H9 (cell line): ENCODE results near the gene GPR84. TPM values are rescaled to one million over a fixed set of nuclear protein-coding genes. Genes with fewer than 3 reads are reported as not detected.

Source experiments
- DNase-seq: peaks from one replicate; pipeline ENCODE4 v3.0.0-alpha.2; 2017
- H2AFZ ChIP-seq: one replicate; pipeline ENCODE4 v1.6.1; 2013; ENCODE audit warnings: mild to moderate bottlenecking, low read length, control low read depth, moderate library complexity
- H2AK5ac ChIP-seq: 2 replicates; pipeline ENCODE4 v1.6.1; 2013; ENCODE audit warnings: low read length, control low read depth, mixed read lengths; ENCODE audit not compliant: insufficient read length
- H2BK120ac ChIP-seq: one replicate; pipeline ENCODE4 v1.6.1; 2013; ENCODE audit warnings: low read depth, mild to moderate bottlenecking, low read length, control low read depth, inconsistent platforms; ENCODE audit not compliant: poor library complexity, severe bottlenecking
- H2BK12ac ChIP-seq: 2 replicates; pipeline ENCODE4 v1.6.1; 2013; ENCODE audit warnings: low read length, control low read depth, mixed read lengths, low read depth; ENCODE audit not compliant: insufficient read length
- H2BK15ac ChIP-seq: 2 replicates; pipeline ENCODE4 v1.6.1; 2013; ENCODE audit warnings: low read depth, low read length, control low read depth
- H2BK20ac ChIP-seq: one replicate; pipeline ENCODE4 v1.6.1; 2013; ENCODE audit warnings: low read depth, mild to moderate bottlenecking, low read length, control low read depth, inconsistent platforms; ENCODE audit not compliant: poor library complexity, severe bottlenecking
- H2BK5ac ChIP-seq: 2 replicates; pipeline ENCODE4 v1.6.1; 2013; ENCODE audit warnings: low read length, control low read depth, mixed read lengths; ENCODE audit not compliant: insufficient read length
- H3K14ac ChIP-seq: 2 replicates; pipeline ENCODE4 v1.6.1; 2013; ENCODE audit warnings: low read length, control low read depth; ENCODE audit not compliant: insufficient read depth
- H3K18ac ChIP-seq: 2 replicates; pipeline ENCODE4 v1.6.1; 2013; ENCODE audit warnings: low read depth, mild to moderate bottlenecking, mixed read lengths, low read length, control low read depth; ENCODE audit not compliant: insufficient read length
- H3K23ac ChIP-seq: 2 replicates; pipeline ENCODE4 v1.6.1; 2013; ENCODE audit warnings: low read length, control low read depth, mixed read lengths, low read depth; ENCODE audit not compliant: insufficient read length
- H3K23me2 ChIP-seq: 2 replicates; pipeline ENCODE4 v1.6.1; 2013; ENCODE audit warnings: low read depth, mild to moderate bottlenecking, mixed read lengths, low read length, control low read depth; ENCODE audit not compliant: insufficient read length, poor library complexity, severe bottlenecking
- H3K27ac ChIP-seq: 2 replicates; pipeline ENCODE4 v1.5.1; 2013; ENCODE audit warnings: low read length, control low read depth, mixed read lengths, low read depth; ENCODE audit not compliant: insufficient read length
- H3K27me3 ChIP-seq: 2 replicates; pipeline ENCODE4 v1.6.1; 2013; ENCODE audit warnings: low read length, control low read depth, inconsistent platforms; ENCODE audit not compliant: insufficient read depth
- H3K4ac ChIP-seq: 2 replicates; pipeline ENCODE4 v1.6.1; 2013; ENCODE audit warnings: low read depth, mild to moderate bottlenecking, control low read depth, inconsistent platforms, low read length, moderate library complexity
- H3K4me1 ChIP-seq: 2 replicates; pipeline ENCODE4 v1.6.1; 2013; ENCODE audit warnings: low read length, control low read depth, inconsistent platforms; ENCODE audit not compliant: insufficient read depth
- H3K4me2 ChIP-seq: 2 replicates; pipeline ENCODE4 v1.6.1; 2013; ENCODE audit warnings: low read length, control low read depth, mixed read lengths; ENCODE audit not compliant: insufficient read length, insufficient read depth
- H3K56ac ChIP-seq: 2 replicates; pipeline ENCODE4 v1.6.1; 2013; ENCODE audit warnings: low read depth, mild to moderate bottlenecking, mixed read lengths, low read length, control low read depth; ENCODE audit not compliant: insufficient read length
- H3K79me1 ChIP-seq: 2 replicates; pipeline ENCODE4 v1.6.1; 2013; ENCODE audit warnings: low read depth, mild to moderate bottlenecking, moderate library complexity, low read length, control low read depth, inconsistent platforms; ENCODE audit not compliant: insufficient read depth, poor library complexity, severe bottlenecking
- H3K79me2 ChIP-seq: 2 replicates; pipeline ENCODE4 v1.6.1; 2013; ENCODE audit warnings: low read length, control low read depth, inconsistent platforms; ENCODE audit not compliant: insufficient read depth
- H3K9ac ChIP-seq: 2 replicates; pipeline ENCODE4 v1.6.1; 2013; ENCODE audit warnings: low read length, control low read depth, mixed read lengths; ENCODE audit not compliant: insufficient read length; ENCODE audit errors: extremely low read depth
- H3K9me3 ChIP-seq: one replicate; pipeline ENCODE4 v1.6.1; 2013; ENCODE audit warnings: low read depth, low read length, inconsistent platforms; ENCODE audit not compliant: control insufficient read depth
- H3T11ph ChIP-seq: one replicate; pipeline ENCODE4 v1.6.1; 2013; ENCODE audit warnings: mild to moderate bottlenecking, low read length, control low read depth, inconsistent platforms
- H4K20me1 ChIP-seq: one replicate; pipeline ENCODE4 v1.6.1; 2013; ENCODE audit not compliant: control insufficient read depth, insufficient read length, insufficient read depth
- H4K5ac ChIP-seq: 2 replicates; pipeline ENCODE4 v1.6.1; 2013; ENCODE audit warnings: low read depth, mild to moderate bottlenecking, mixed read lengths, low read length, control low read depth; ENCODE audit not compliant: insufficient read length
- H4K8ac ChIP-seq: replicated peaks from 2 replicates; pipeline ENCODE4 v1.6.1; 2013; ENCODE audit warnings: low read length, control low read depth, mixed read lengths, low read depth; ENCODE audit not compliant: insufficient read length
- H4K91ac ChIP-seq: 2 replicates; pipeline ENCODE4 v1.6.1; 2013; ENCODE audit warnings: low read depth, mild to moderate bottlenecking, moderate library complexity, mixed read lengths, low read length, control low read depth; ENCODE audit not compliant: insufficient read length
- H3K27ac Mint-ChIP-seq, 3 experiments: 2 replicates in 2 of 3; 3 replicates in 1 of 3; pipeline ENCODE4 v1.8.0; 2020 to 2021; ENCODE audit warnings: mixed read lengths in 3 of 3, mild to moderate bottlenecking in 1 of 3, moderate library complexity in 1 of 3
- H3K27me3 Mint-ChIP-seq: 2 replicates; pipeline ENCODE4 v1.8.0; 2021; ENCODE audit warnings: low read depth, mild to moderate bottlenecking, moderate library complexity, mixed read lengths
- H3K36me3 Mint-ChIP-seq, 3 experiments: 2 replicates in 2 of 3; 3 replicates in 1 of 3; pipeline ENCODE4 v1.8.0; 2020 to 2021; ENCODE audit warnings: low read depth in 3 of 3, mixed read lengths in 3 of 3; ENCODE audit not compliant: insufficient read depth in 1 of 3
- H3K4me1 Mint-ChIP-seq, 2 experiments: 2 replicates each; pipeline ENCODE4 v1.8.0; 2020; ENCODE audit warnings: mixed read lengths in 2 of 2
- H3K4me3 Mint-ChIP-seq, 2 experiments: 2 replicates in 1 of 2; 3 replicates in 1 of 2; pipeline ENCODE4 v1.8.0; 2020 to 2021; ENCODE audit warnings: mild to moderate bottlenecking in 2 of 2, mixed read lengths in 2 of 2, moderate library complexity in 1 of 2
- H3K9me3 Mint-ChIP-seq, 2 experiments: 2 replicates in 1 of 2; 3 replicates in 1 of 2; pipeline ENCODE4 v1.8.0; 2020; ENCODE audit warnings: mild to moderate bottlenecking in 2 of 2, mixed read lengths in 2 of 2, moderate library complexity in 1 of 2
- WGBS: extraction: QIAGEN DNeasy Blood & Tissue Kit; methylation state at CpG from one replicate; pipeline ENCODE4 v1.1.7; 2013; ENCODE audit warnings: missing lambda C conversion rate, low lambda C conversion rate, mixed read lengths; ENCODE audit not compliant: insufficient read length; ENCODE audit errors: extremely low coverage; 5-methylcytosine and 5-hydroxymethylcytosine counted together
- total RNA-seq: library from RNA; stranded (reverse); gene quantifications from 2 replicates; pipeline ENCODE4 v1.2.1, GENCODE V29; 2021
- TF ChIP-seq, protein P1 (sequence below): fragments of 200-600 bp; sonication (generic); conservative IDR thresholded peaks from 3 replicates; pipeline ENCODE4 v1.8.0; 2021; ENCODE audit warnings: antibody characterized with exemption, mild to moderate bottlenecking

GPR84 gene
- total RNA-seq, 1 experiment from 2014 or later, result not detected

DNA sequence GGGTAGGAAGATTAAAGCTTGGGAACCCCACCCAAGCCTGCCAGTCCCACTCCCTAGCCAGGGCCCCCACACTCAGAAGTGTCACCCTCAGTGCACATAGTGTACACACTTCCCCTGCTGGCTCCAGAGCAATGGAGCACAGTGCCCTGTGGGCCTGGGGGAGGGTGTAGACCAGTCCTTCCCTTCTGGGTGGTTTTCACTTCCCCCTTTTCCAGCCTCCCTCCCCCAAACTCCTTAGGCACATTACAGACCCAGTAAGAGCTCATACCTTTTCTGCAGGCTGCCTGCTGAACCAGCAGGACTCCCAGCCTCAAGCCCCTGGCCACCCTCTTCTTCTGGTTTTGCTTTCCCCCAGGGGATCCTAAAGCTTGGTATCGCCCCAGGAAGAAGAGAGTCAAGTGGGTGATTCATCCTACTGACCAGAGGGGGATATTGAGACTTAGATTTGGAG is 20.3 kb upstream of the GPR84 start, which contains the start of gene ZNF385A:
Gene ZNF385A (minus strand): TSS at position 143 of the 451 bp plus-strand sequence. CDS start 219 bp downstream, outside the sequence.
- Histone ChIP-seq H4K8ac (no peak within 1 kb of the TSS), H4K20me1 (no peaks in the 10 kb centered on the region), H3K4ac (no peak within 1 kb of the TSS), H3K56ac (no peak within 1 kb of the TSS), H2BK5ac (no peak within 1 kb of the TSS), H2AFZ (no peak within 1 kb of the TSS), H2BK20ac (no peak within 1 kb of the TSS), H2AK5ac (no peak within 1 kb of the TSS), H3K4me2 (peak within 1 kb of the TSS; percentile 17), H3T11ph (no peak within 1 kb of the TSS), H3K27me3 (no peaks in the 10 kb centered on the region), H3K23me2 (peaks cover 8% of the 10 kb centered on the region), H3K9ac (no peak within 1 kb of the TSS), H3K79me2 (no peaks in the 10 kb centered on the region; the same call in 1 of the 2 replicates), H2BK15ac (no peak within 1 kb of the TSS), H4K91ac (no peak within 1 kb of the TSS), H3K4me1 (peaks cover 25% of the 10 kb centered on the region), H2BK120ac (no peak within 1 kb of the TSS), H3K9me3 (no peaks in the 10 kb centered on the region), H3K79me1 (no peaks in the 10 kb centered on the region), H3K23ac (no peak within 1 kb of the TSS), H3K18ac (no peak within 1 kb of the TSS), H2BK12ac (no peak within 1 kb of the TSS), H3K14ac (no peak within 1 kb of the TSS), H4K5ac (no peak within 1 kb of the TSS), H3K27ac (no peak within 1 kb of the TSS)
- H3K27me3 Mint-ChIP-seq, result no peaks in the 10 kb centered on the region
- peak within 1 kb of the TSS; percentile 25 to 60 for H3K4me3 Mint-ChIP-seq
- peaks cover 59 to 62% of the 10 kb centered on the region in 2 experiments for H3K4me1 Mint-ChIP-seq
- H3K36me3 Mint-ChIP-seq, result peaks cover 2 to 23% (median 8%) of the 10 kb centered on the region in 3 experiments; a peak in 6 of 7 replicates
- DNase-seq, result no peak
- TF ChIP-seq, protein P1, sequence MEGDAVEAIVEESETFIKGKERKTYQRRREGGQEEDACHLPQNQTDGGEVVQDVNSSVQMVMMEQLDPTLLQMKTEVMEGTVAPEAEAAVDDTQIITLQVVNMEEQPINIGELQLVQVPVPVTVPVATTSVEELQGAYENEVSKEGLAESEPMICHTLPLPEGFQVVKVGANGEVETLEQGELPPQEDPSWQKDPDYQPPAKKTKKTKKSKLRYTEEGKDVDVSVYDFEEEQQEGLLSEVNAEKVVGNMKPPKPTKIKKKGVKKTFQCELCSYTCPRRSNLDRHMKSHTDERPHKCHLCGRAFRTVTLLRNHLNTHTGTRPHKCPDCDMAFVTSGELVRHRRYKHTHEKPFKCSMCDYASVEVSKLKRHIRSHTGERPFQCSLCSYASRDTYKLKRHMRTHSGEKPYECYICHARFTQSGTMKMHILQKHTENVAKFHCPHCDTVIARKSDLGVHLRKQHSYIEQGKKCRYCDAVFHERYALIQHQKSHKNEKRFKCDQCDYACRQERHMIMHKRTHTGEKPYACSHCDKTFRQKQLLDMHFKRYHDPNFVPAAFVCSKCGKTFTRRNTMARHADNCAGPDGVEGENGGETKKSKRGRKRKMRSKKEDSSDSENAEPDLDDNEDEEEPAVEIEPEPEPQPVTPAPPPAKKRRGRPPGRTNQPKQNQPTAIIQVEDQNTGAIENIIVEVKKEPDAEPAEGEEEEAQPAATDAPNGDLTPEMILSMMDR, result no peak
- H3K9me3 Mint-ChIP-seq, result no peaks in the 10 kb centered on the region
- WGBS, result no CpG with 5 or more reads among the region's 1 CpG
- peak within 1 kb of the TSS in 2 of 3 experiments; percentile 66 to 79; a peak in 3 of 7 replicates for H3K27ac Mint-ChIP-seq
